HG03354 (cell line): ENCODE data around the gene U2AF2.

Source experiments
- ATAC-seq: cut with Tn5 transposase; IDR thresholded peaks from one replicate; pipeline ENCODE4 v1.9.1; 2021; ENCODE audit warnings: mild to moderate bottlenecking; ENCODE audit not compliant: unreplicated experiment, poor library complexity, severe bottlenecking

The U2AF2 gene

DNA sequence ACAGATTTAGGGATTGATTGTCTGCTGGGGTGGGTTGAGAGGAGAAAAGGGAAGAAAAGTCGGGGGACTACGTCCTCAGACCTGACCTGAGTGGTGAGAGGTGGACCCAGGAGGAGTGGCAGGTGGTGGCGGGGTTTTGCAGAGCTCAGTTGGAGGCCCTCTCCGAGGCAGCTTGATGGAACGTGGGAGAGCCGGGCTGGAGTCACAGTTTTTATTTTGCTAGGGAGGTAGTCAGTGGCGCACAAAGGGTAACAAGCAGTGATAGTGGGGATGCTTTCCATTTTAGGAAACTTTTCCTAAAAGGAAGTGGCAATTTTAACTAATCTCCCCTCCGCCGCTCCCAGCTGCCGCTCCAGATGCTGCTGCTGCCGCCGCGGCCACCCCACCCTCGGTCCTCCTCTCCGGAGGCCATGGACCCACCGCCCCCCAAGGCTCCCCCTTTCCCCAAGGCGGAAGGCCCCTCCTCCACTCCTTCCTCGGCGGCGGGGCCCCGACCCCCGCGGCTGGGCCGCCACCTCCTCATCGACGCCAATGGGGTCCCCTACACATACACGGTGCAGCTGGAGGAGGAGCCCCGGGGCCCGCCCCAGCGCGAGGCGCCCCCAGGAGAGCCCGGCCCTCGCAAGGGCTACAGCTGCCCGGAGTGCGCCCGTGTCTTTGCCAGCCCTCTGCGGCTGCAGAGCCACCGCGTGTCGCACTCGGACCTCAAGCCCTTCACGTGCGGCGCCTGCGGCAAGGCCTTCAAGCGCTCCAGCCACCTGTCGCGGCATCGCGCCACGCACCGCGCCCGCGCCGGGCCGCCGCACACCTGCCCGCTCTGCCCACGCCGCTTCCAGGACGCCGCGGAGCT, 12.5 kb upstream of the U2AF2 start:
- ATAC-seq: peak; percentile 2

DNA sequence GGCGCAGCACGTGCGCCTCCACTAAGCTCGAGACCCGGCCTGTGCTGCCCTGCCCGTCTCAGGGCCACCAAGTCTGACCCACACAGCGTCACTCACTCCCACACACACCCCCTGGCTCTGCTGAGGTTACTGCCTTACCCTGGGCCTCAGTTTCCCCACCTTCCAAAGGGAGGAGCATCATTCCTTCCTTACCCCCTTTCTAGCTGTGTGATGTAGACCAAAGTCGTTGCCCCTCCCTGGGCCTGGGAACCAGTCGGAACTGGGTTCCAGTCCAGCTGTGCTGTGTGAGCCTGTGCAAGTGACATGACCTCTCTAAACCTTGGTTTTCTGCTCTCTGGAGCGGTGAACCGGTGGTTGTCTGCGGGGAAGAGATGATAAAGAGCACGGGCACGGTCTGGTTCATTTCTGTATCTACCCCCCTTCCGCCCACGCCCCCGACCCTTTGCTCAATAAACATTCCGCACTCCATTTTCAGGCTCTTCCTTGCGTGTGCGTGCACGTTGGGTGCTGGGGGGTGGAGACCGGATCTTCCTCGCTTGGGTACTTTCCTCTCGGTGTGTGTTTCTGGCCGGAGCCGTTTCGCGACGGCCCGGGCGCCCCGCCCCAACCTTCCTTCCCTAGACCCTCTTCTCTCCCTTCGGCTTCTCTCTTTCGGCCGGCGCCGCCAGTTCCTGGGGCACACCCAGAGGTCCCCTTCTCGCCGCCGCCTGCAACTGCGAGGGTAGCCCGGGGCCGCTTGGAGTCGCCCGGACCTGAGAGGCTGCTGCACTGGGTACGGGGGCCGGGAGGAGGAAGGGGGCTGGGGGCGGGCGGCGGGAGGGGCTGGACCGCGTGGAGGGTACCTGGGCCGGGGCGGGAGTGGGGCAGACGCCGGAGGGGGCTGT, 11.6 kb upstream of the U2AF2 start, which contains the start of gene ZNF581:
Gene ZNF581, plus strand, starts transcription at position 647 of the 884 bp plus-strand sequence. CDS start 923 bp downstream, outside the sequence.
- ATAC-seq: peak; percentile 44

GRCh38 chr19:55643887-55644176, 11.0 kb upstream of the U2AF2 start:
- ATAC-seq: no peak

GRCh38 chr19:55644191-55644833, 10.5 kb upstream of the U2AF2 start:
- no peak for ATAC-seq

GRCh38 chr19:55644842-55645511, 9.9 kb upstream of the U2AF2 start:
- ATAC-seq: no peak

DNA sequence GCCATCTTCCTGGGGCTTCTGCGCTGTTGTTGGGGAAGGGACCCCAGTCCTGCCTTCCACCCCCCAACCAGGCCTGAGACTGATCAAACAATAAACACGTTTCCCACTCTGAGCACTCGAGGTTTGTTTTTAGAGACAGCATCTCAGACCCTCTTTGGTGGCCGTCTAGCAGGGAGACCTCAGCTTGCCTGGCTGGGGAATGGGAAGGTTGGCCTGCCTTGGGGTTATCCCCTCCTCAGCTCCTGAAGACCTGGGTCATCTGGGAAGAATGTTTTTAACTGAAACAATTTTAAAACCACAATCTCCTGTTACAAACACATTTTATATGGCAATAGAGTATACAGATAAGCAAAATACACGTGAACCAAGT, 9.3 kb upstream of the U2AF2 start:
- ATAC-seq: no peak

GRCh38 chr19:55646889-55647731, 7.7 kb upstream of the U2AF2 start:
- no peak for ATAC-seq

DNA sequence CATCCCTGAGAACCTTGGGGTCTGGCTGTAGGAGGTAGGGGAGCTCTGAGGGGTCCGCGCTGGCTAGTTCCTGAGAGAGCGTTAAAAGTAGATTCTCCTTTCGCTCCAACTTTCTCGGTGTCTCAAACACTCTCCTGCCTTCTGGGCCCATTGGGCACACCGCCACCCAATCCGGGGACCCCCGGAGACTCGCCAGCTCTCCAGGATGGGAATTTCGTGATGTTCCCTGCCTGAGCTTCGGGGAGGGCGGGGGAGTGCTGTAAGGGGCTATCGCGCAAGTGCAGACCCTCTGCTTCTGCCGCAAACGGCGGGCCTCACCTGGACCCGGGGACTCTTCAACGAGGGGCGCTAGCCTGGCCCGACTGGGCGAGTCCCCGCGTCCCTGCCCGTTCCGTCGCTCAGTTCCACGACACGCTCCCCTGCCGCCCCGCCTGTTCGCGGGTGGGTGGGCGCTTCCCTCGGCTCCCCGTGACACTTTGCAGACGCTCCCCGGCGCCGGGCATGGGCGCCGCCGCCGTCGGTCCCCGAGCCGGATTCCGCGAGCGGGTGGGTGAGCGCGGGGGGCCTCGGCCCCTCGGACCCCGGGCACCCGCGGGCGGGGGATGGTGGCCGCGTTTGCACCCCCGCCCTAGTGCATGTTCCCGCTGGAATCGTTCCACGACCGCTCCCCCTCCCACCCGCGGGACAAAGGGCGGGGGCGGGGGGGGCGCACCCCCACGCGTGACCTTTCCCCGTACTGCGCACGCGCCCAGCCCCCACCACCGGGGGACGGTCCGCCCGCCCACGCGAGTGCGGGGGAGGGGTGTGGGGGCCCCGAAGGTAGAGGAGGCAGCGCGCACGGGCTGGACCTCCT, 6.9 kb upstream of the U2AF2 start, which contains the start of gene CCDC106:
Gene CCDC106, plus strand, starts transcription at position 481 of the 853 bp plus-strand sequence. CDS start 835 bp downstream, outside the sequence.
- ATAC-seq: peak; percentile 32

- ATAC-seq: no peak
These were observed 6.1 kb upstream of the U2AF2 start for GRCh38 chr19:55648585-55649267.

DNA sequence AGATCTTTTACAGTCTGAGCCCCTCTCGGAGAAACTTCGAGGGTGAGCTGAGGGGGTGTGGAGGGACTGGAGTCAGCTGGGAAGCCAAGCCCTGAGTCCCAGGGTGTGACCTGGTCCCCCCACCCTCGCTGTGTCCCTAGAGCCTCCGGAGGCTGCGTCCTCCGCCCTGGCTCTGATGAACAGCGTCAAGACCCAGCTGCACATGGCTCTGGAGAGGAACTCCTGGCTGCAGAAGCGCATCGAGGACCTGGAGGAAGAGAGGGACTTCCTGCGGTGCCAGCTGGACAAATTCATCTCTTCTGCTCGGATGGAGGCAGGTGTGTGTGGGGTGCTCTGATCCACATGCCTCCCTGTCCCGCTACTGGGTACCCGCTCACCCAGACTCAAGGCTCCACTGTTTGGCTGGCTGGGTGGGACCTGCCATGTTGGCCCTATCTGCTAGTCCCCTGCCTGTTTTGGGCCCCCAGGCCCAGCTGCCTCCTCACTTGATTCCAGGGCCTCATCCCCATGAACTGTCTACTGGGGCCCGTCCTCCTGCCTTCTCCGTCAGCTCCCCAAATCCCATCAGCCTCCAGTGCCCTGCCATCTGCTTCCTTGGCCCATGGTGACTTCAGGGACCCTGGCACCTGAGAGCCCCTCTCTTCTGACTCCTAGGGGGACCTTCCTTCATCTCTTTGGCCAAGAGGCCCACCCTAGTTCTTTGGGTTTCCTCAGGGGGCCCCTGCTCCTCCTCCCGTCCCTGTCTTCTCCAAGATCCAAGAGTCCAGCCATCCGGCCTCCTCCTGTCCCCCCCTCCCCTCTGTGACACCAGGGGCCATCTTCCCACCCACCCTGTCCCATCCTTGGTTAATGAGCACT, 5.3 kb upstream of the U2AF2 start:
- no peak for ATAC-seq

- no peak for ATAC-seq
These were observed 4.7 kb upstream of the U2AF2 start for GRCh38 chr19:55650126-55650557.

- ATAC-seq: no peak
These were observed 4.1 kb upstream of the U2AF2 start for GRCh38 chr19:55650602-55651230.

DNA sequence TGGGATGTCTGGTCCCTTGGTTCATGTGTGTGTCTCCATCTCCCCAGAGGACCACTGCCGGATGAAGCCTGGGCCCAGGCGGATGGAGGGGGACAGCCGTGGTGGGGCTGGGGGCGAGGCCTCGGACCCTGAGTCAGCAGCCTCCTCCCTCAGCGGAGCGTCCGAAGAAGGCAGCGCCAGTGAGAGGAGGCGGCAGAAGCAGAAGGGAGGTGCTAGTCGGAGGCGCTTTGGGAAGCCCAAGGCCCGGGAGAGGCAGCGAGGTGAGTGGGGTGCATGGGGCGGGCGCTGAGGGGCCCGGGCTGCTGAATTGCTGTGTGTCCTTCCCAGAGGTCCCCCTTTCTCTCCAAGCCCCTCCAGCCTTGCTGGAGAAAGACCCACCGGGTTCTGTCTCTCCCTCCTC, 3.6 kb upstream of the U2AF2 start:
- ATAC-seq: no peak

DNA sequence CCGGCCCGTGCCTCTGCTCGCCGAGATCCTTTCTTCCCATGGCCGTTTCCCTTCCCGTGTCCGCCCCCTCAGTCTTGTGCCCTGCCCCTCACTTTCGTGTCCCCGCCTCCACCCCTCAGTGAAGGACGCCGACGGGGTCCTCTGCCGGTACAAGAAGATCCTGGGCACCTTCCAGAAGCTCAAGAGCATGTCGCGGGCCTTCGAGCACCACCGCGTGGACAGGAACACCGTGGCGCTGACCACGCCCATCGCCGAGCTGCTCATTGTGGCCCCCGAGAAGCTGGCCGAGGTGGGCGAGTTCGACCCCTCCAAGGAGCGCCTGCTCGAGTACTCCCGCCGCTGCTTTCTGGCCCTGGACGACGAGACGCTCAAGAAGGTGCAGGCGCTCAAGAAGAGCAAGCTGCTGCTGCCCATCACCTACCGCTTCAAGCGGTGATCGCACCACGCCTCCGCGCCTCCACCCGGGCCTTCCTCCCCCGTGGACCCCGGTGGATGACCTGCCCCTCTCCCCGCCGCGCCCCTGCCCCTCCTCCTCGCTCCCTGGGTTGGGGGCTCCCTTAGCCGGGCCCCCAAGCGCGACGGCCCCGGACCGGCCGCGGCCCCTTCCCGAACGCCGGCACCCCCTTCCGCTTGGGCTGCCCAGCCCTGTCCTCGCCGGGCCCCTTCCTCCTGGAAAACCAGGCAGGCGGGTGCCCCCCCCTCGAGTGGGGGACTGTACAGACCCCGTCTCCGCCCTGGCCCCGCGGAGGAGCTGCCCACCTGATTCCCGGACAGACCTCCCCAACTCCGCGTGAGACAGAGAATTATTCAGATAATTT, 2.3 kb upstream of the U2AF2 start:
- ATAC-seq: no peak

GRCh38 chr19:55653651-55654322, 1.0 kb upstream of the U2AF2 start:
- ATAC-seq: peak; percentile 49
